ENCODE measurements around the gene TFF1. TPM values are rescaled to one million over a fixed set of nuclear protein-coding genes. Genes with fewer than 3 reads are reported as not detected.
"Not testable (repeated sequence)": the region's sequence is repeated elsewhere in the genome, so short reads cannot be mapped to it uniquely, and the experiment has no call there.

Gene TFF1
- total and polyA plus RNA-seq, 12 donors = not detected

- no peak for ATAC-seq
- DNase-seq = no peak
- Histone ChIP-seq H3K4me3 (no peak overlapping the region), H3K27me3 (peaks cover 0 to 34% (median 17%) of the 10 kb centered on the region in 7 donors), H3K9me3 (no peaks in the 10 kb centered on the region), H3K4me1 (peaks cover 0 to 10% (median 0%) of the 10 kb centered on the region in 9 donors), H3K36me3 (peaks cover 0 to 2% (median 0%) of the 10 kb centered on the region in 9 donors), H3K27ac (no peak overlapping the region)
- TF ChIP-seq CTCF (IDR thresholded peaks at IDR 0.05) = no peak
- WGBS, 2 donors = 57 to 59% methylated on average over 7 of the region's 7 CpGs
- intact Hi-C loops (cut with DNase I) = no loop called here
These were observed 45.0 kb upstream of the TFF1 start for GRCh38 chr21:42411197-42411869.

DNA sequence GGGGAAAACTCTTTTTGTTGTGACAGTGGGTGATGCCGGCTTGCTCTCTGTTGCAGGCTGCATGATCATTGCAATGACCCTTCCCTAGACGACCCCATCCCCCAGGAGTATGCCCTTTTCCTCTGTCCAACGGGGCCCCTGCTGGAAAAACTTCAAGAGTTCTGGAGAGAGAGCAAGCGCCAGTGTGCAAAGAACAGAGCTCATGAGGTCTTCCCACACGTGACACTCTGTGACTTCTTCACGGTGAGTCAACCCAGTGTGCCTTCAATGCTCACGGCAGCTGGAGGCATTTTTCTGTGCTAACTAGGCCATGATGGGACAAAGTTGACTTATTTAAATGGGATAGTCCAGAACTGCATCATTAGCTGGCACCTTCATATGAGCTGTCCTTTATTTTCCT, 43.0 kb upstream of the TFF1 start:
- no peaks in the 10 kb centered on the region for H3K36me3 ChIP-seq
- H3K9me3 ChIP-seq = no peaks in the 10 kb centered on the region
- ATAC-seq = no peak
- no peak overlapping the region for H3K4me3 ChIP-seq
- no peak for TF ChIP-seq CTCF (IDR thresholded peaks at IDR 0.05)
- no peak for DNase-seq
- H3K27ac ChIP-seq = no peak overlapping the region
- peaks cover 0 to 34% (median 22%) of the 10 kb centered on the region in 7 donors for H3K27me3 ChIP-seq
- intact Hi-C loops (cut with DNase I) = no loop called here
- no peaks in the 10 kb centered on the region for H3K4me1 ChIP-seq
- 78 to 79% methylated on average over 7 of the region's 7 CpGs for WGBS, 2 donors

GRCh38 chr21:42408718-42409117, 42.4 kb upstream of the TFF1 start:
- H3K27me3 ChIP-seq = peaks cover 0 to 38% (median 22%) of the 10 kb centered on the region in 7 donors
- WGBS, 2 donors = 87 to 89% methylated on average over 5 of the region's 5 CpGs

DNA sequence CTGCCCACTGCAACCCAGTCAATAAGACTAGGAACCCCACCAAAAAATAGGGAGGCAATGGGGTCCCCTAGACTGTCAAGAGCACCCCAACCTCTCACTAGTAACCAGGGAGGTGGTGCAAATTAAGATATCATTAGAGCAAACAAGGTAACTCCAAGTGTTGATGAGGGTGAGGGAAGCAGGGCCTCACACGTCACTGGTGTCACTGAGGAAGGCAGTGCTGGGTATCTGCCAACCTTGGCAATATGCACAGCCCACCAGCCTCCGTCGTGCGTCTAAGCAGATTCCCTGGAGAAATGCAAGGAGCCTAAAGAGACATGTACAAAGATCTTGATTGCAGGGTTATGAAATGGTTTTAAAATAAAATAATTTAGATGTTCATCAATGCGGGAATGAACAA, 41.1 kb upstream of the TFF1 start:
- WGBS, 2 donors = 70% methylated on average over 5 of the region's 5 CpGs
- Histone ChIP-seq H3K36me3 (no peaks in the 10 kb centered on the region), H3K4me1 (no peaks in the 10 kb centered on the region), H3K27ac (peak overlapping the region in 1 of 10 donors; percentile 77), H3K27me3 (peaks cover 0 to 36% (median 16%) of the 10 kb centered on the region in 7 donors), H3K4me3 (no peak overlapping the region), H3K9me3 (no peaks in the 10 kb centered on the region)
- no peak for ATAC-seq
- DNase-seq = no peak
- intact Hi-C loops (cut with DNase I) = no loop called here
- no peak for TF ChIP-seq CTCF (IDR thresholded peaks at IDR 0.05)

More at GRCh38 chr21:42408718-42409117, 42.4 kb upstream of the TFF1 start:
- ATAC-seq; DNase-seq; H3K36me3 ChIP-seq; intact Hi-C loops (cut with DNase I); H3K27ac ChIP-seq; H3K9me3 ChIP-seq; H3K4me3 ChIP-seq; H3K4me1 ChIP-seq: not testable (repeated sequence)

DNA sequence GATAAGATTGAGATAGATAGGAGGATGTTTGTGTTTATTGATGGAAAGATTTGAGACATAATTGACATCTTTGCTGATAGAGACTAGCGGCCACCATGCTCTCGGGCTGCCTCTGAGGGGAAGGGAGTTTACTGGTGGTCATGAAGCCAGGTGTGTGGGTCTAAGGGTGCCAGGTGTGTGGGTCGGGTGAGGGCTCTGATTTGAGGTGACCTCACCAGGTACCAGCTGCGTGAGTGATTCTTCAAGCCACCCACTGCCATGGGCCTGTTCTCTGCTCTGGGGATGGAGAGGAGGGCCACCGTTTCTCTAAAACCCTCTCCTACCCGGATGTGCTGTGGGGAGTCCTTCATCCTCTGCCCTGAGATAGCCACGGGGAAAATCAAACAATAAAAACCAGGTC, 40.5 kb upstream of the TFF1 start:
- no peak for TF ChIP-seq CTCF (IDR thresholded peaks at IDR 0.05)
- peak overlapping the region in 1 of 10 donors; percentile 77 for H3K27ac ChIP-seq

More for the DNA sequence above, 40.5 kb upstream of the TFF1 start:
- H3K27me3 ChIP-seq = peaks cover 0 to 30% (median 10%) of the 10 kb centered on the region in 7 donors
- no peaks in the 10 kb centered on the region for H3K36me3 ChIP-seq
- no peak for ATAC-seq
- H3K9me3 ChIP-seq = peaks cover 0 to 5% (median 0%) of the 10 kb centered on the region in 11 donors
- 78 to 79% methylated on average over 7 of the region's 7 CpGs for WGBS, 2 donors
- intact Hi-C loops (cut with DNase I) = no loop called here
- peak overlapping the region in 1 of 10 donors; percentile 47 for H3K4me3 ChIP-seq
- H3K4me1 ChIP-seq = no peaks in the 10 kb centered on the region
- no peak for DNase-seq
